Activated naive CD4-positive, alpha-beta T cell treated with anti-CD3 and anti-CD28 coated beads, Interleukin-2, amount 50 U/mL, for 72 hours (primary cell): ENCODE results near the gene YY2. TPM values are rescaled to one million over a fixed set of nuclear protein-coding genes. Genes with fewer than 3 reads are reported as not detected.
"Not testable (repeated sequence)": the region's sequence is repeated elsewhere in the genome, so short reads cannot be mapped to it uniquely, and the experiment has no call there.

Experiments
- ATAC-seq, 2 donors: fragments of 150-1000 bp; cut with Tn5 transposase; 2 replicates each; pipeline ENCODE4 v1.10.0; 2021; ENCODE audit warnings: mild to moderate bottlenecking in 2 of 2, moderate library complexity in 2 of 2
- DNase-seq, 2 donors: peaks; one replicate each; pipeline ENCODE4 v3.0.0; 2021 to 2022; ENCODE audit warnings: low spot score in 2 of 2
- H3K27ac Mint-ChIP-seq, 2 donors: one replicate each; pipeline ENCODE4 v1.8.0; 2022; ENCODE audit warnings: mild to moderate bottlenecking in 2 of 2, mixed read lengths in 2 of 2
- H3K36me3 Mint-ChIP-seq, 2 donors: one replicate each; pipeline ENCODE4 v1.8.0; 2022; ENCODE audit warnings: mixed read lengths in 2 of 2
- H3K9me3 Mint-ChIP-seq, 2 donors: one replicate each; pipeline ENCODE4 v1.8.0; 2022; ENCODE audit warnings: mixed read lengths in 2 of 2
- total RNA-seq, 2 donors: library from RNA; stranded (reverse); gene quantifications; one replicate each; pipeline ENCODE4 v1.2.3, GENCODE V29; 2022

The YY2 gene
- total RNA-seq, 2 donors from 2014 or later: 0.32 to 0.54 TPM

GRCh38 chrX:21856504-21856903 lies 717 bp downstream of the YY2 start:
- Mint-ChIP-seq H3K27ac (no peak overlapping the region), H3K36me3 (peaks cover 0 to 6% of the 10 kb centered on the region in 2 donors), H3K9me3 (no peaks in the 10 kb centered on the region)
- ATAC-seq: no peak
- no peak for DNase-seq

DNA sequence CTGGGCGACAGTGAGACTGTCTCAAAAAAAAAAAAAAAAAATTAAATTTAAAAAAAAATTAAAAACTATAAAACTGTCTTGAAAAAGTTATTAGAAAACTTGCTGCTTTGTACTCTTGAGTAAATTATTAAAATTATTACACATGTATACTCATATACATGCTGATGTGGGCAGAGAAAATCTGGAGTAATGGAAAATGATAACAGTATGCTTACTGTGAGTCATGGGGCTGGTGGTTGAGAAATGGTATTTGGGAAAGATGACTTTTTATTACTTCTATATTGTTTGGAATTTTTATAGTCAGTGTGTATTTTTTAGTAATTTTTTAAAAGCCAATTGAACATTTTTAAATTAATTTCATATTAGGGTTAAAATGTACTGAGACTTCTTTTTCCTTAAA lies 7.5 kb downstream of the YY2 start:
- Mint-ChIP-seq H3K36me3 (no peaks in the 10 kb centered on the region), H3K27ac (no peak overlapping the region), H3K9me3 (no peaks in the 10 kb centered on the region)
- DNase-seq (no peak), ATAC-seq (no peak)

DNA sequence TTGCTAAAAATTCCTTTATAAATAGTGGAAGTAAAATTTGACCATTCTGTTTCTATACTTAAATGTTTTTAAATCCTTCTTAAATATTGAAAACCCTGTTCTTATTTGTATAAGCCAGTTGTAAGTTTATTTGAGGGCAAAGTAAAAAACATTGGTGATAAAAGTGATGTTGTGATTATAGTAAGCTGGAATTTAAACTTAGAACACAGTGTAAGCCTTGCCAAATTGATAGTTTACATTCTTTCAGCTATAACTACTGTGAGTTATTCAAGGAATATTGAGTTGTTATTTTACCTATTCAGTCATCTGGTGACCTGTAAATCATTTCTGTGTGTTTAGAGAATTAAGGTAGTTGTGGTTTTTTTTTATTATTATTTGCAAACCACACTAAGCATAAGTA lies 9.6 kb downstream of the YY2 start:
- no peak for ATAC-seq
- no peak for DNase-seq
- Mint-ChIP-seq H3K9me3 (no peaks in the 10 kb centered on the region), H3K27ac (no peak overlapping the region), H3K36me3 (peaks cover 0 to 6% of the 10 kb centered on the region in 2 donors)

GRCh38 chrX:21870494-21870893 lies 14.7 kb downstream of the YY2 start:
- H3K27ac Mint-ChIP-seq: no peak overlapping the region
- H3K9me3 Mint-ChIP-seq: no peaks in the 10 kb centered on the region
- ATAC-seq (no peak), DNase-seq (no peak)
- H3K36me3 Mint-ChIP-seq: peaks cover 0 to 6% of the 10 kb centered on the region in 2 donors

- no peaks in the 10 kb centered on the region for H3K9me3 Mint-ChIP-seq
- H3K36me3 Mint-ChIP-seq: peaks cover 0 to 6% of the 10 kb centered on the region in 2 donors
- ATAC-seq: no peak
- no peak for DNase-seq
- no peak overlapping the region for H3K27ac Mint-ChIP-seq
Observed at GRCh38 chrX:21873063-21873775, 17.4 kb downstream of the YY2 start.

DNA sequence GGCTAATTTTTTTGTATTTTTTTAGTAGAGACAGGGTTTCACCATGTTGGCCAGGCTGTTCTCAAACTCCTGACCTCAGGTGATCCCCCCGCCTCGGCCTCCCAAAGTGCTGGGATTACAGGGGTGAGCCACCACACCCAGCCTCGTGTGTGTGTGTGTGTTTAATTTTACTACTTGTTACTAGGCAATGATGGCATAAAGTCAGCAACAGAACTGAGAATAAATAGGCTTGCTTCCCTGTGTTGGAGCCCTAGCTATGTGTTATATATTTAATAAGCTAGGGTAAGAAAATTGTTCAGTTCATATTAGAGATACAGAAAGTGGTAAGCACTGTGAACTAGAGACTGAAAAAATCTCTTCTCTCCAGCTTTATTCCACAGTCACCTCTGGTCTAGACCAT lies 18.4 kb downstream of the YY2 start:
- ATAC-seq, H3K27ac Mint-ChIP-seq: not testable (repeated sequence)

DNA sequence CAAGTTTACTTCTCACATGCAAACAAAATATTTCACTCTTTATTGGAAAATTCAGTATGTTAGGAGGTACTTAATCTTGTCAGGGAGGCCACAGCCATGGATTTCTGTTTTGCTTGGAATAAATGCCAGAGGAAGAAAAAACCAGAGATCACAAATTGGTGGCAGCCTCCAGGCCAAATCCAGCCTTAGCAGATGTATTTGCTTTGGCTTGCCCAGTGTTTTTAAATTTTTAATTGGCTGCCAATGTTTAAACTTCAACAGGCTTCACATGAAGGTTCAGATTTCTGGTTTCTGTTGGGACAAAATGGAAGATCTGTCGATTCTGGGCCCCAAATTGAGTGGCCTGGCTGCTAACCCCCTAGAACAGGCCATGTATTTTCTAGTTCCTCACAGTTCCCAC lies 19.2 kb downstream of the YY2 start:
- H3K9me3 Mint-ChIP-seq: no peaks in the 10 kb centered on the region
- H3K27ac Mint-ChIP-seq: no peak overlapping the region
- H3K36me3 Mint-ChIP-seq: no peaks in the 10 kb centered on the region
- DNase-seq (no peak), ATAC-seq (no peak)

More for the DNA sequence above, 18.4 kb downstream of the YY2 start:
- not testable (repeated sequence) for H3K9me3 Mint-ChIP-seq, DNase-seq, H3K36me3 Mint-ChIP-seq

- Mint-ChIP-seq H3K36me3 (no peaks in the 10 kb centered on the region), H3K9me3 (no peaks in the 10 kb centered on the region), H3K27ac (no peak overlapping the region)
- ATAC-seq (peak in 1 of 2 donors; percentile 51), DNase-seq (no peak)
Observed at GRCh38 chrX:21881881-21882574, 26.2 kb downstream of the YY2 start.

DNA sequence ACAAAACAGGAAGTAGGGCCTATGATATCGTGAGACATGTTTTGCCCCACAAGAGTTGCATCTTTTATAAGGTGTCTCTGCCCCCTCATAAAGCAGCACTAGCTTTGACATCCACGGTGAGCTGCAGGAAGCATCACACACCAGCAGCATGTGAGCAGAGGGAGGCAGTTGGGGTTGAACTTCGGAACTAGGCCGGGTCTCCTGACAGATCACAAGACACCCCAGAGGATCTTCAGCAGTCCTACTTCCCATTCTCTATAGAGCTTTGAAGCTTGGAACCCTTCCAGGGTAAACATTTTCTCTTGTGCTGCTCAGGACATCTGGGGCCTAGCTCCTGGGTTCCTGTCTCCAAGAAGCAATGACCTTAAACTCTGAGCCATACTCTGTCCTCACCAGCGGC lies 27.5 kb downstream of the YY2 start:
- ATAC-seq: no peak
- H3K9me3 Mint-ChIP-seq: no peaks in the 10 kb centered on the region
- DNase-seq: no peak
- H3K27ac Mint-ChIP-seq: no peak overlapping the region
- no peaks in the 10 kb centered on the region for H3K36me3 Mint-ChIP-seq

DNA sequence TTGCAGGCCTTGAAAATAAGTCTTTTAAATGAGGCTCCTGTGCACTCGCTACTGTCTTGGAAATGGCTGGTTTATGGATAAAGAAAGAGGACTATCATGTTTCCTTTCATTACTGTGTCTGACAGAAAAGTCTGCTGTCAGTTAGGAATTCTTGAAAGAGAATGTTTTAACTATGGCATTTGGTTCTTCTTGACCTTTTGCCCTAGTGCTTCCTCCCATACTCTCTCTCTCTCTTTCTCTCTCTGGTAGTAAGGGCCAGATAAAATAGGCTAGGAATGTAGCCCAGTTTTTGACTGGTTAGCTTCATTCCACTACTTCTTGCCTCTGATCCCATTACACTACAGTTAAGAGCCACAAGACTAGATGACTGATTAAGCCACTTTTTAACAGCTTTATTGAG lies 29.8 kb downstream of the YY2 start:
- no peaks in the 10 kb centered on the region for H3K36me3 Mint-ChIP-seq
- H3K9me3 Mint-ChIP-seq: no peaks in the 10 kb centered on the region
- H3K27ac Mint-ChIP-seq: no peak overlapping the region
- no peak for ATAC-seq
- DNase-seq: no peak

DNA sequence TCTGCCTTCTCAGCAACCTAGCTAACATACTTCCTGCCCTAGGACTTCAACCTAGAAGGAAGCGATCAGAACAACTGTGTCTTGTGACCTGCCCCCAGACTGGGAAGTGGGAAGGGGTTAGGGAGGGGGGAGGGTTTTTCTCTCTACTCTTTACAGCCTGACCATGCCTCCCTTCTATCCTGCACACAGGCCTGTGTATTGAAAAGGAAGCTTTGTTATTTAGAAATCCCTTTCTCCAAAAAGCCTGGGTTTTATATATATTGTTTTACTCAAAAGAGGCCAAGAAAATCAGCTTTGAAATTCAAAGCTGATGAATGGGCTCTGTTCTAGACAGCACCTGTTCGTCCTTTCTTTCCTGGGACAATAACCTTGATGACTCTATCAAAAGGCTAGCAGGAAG lies 49.5 kb downstream of the YY2 start:
- no peak for ATAC-seq
- Mint-ChIP-seq H3K27ac (no peak overlapping the region), H3K9me3 (no peaks in the 10 kb centered on the region), H3K36me3 (no peaks in the 10 kb centered on the region)
- DNase-seq: no peak

DNA sequence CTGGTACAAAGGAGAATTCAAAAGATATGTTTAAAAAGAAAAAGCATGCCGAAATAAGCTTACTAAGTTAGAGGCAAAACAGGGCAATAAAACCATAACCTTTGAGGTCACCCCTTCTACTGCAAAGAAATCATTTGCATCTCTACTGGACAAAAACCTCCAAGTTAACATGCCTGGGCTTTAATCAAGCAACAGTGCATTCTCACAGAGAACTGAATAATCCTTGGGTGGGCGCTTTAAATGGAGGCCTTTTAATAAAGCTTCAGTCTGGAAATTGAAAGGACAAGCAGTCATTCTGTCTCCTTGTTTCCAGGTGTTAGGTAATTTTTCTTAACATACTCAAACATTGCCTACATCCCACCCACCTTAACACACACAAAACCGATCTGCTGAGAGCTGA lies 50.2 kb downstream of the YY2 start:
- H3K27ac Mint-ChIP-seq: no peak overlapping the region
- ATAC-seq (no peak), DNase-seq (no peak)
- H3K9me3 Mint-ChIP-seq: no peaks in the 10 kb centered on the region
- H3K36me3 Mint-ChIP-seq: no peaks in the 10 kb centered on the region

- Mint-ChIP-seq H3K36me3 (no peaks in the 10 kb centered on the region), H3K27ac (no peak overlapping the region), H3K9me3 (no peaks in the 10 kb centered on the region)
- ATAC-seq (no peak), DNase-seq (no peak)
Observed at GRCh38 chrX:21907260-21907659, 51.5 kb downstream of the YY2 start.

Other genes starting within 250 kb of the YY2 start
- 1 to 10 TPM in 1 of 2 donors, under 1 TPM in 1; 0.76 to 1.5 TPM for gene KLHL34, start 197.7 kb upstream of the YY2 start, total RNA-seq
- not detected for gene SMPX, start 97.9 kb upstream of the YY2 start, total RNA-seq
- gene MBTPS2, start 16.4 kb upstream of the YY2 start, total RNA-seq: 1 to 10 TPM; 1.4 to 5.4 TPM
- gene SMS, start 84.7 kb downstream of the YY2 start, total RNA-seq: 100 to 1,000 TPM in 1 of 2 donors, 10 to 100 TPM in 1; 38.0 to 105 TPM
- gene PHEX, start 176.3 kb downstream of the YY2 start, total RNA-seq: 1 to 10 TPM in 1 of 2 donors, under 1 TPM in 1; 0.93 to 1.5 TPM